ENCODE measurements around the gene PCDH1.

PCDH1 gene

DNA sequence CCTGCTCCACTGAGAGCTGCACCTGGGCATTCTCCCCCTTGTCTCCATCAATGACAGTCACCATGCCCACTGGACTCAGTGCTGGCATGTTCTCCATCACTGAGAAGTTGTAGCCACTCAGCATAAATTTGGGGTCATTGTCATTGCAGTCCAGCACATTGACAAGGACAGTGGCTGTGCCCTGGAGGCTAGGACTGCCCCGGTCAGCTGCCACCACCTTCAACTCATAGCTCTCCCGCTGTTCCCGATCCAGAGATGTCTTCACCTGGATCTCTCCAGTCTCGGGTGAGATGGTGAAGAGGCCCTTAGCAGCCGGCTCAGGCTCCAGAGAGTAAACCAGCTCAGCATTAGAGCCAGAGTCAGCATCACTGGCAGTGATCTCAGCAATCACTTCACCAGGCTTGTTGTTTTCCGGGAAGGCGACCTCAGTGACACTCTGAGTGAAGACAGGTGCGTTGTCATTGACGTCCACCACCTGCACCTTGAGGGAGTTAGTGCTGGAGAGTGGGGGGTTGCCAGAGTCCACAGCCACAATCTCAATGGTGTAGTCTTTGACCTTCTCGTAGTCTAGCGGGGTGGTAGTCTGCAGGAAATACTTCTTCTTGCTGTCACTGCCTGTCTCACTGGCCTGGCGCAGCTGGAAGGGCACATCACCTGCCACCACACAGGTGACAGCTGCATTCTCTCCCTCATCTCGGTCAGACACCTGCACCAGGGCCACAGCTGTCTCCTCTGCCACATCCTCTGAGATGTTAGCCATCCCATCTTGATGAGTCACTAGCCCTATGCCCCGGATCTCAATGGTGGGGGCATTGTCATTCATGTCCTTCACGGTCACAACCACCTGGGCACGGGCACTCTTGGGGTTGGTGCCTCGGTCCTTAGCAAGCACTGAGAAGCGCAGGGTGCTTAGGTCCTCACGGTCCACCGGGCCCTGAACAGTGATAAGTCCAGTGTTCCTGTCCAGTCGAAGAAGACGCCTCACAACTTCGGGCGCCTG, 13.5 kb downstream of the PCDH1 start:
- H3K4me1 ChIP-seq (ENCODE audit: control extremely low read depth in 1 of 4, control insufficient read depth in 4 of 4, insufficient read depth in 4 of 4, low read length in 3 of 4) = no peaks in the 10 kb centered on the region
- no peak overlapping the region for H3K4me3 ChIP-seq (ENCODE audit: control insufficient read depth in 1 of 7, extremely low read depth in 1 of 7, insufficient read depth in 4 of 7, low read depth in 2 of 7, low read length in 6 of 7)
- ChIA-PET CTCF (interaction anchor here (1.6 kb wide), 1 partner anchor 14 kb away, joined by 6 read pairs; the partner anchor contains the start of gene PCDH1), POLR2A (interaction anchor here (0.6 kb wide), 1 partner anchor 9 kb away, joined by 3 read pairs; no protein-coding TSS in a partner anchor)
- H3K9me3 ChIP-seq (ENCODE audit: control extremely low read depth in 1 of 5, control insufficient read depth in 4 of 5, insufficient read depth in 2 of 5, low read depth in 1 of 5, low read length in 4 of 5) = no peaks in the 10 kb centered on the region
- 96% methylated on average over 22 of the region's 24 CpGs for WGBS (ENCODE audit: insufficient coverage)
- no peaks in the 10 kb centered on the region for H3K36me3 ChIP-seq (ENCODE audit: control insufficient read depth in 4 of 4, insufficient read depth in 4 of 4, low read length in 3 of 4)
- no peak for DNase-seq
- peaks cover 0 to 25% (median 9%) of the 10 kb centered on the region in 5 experiments for H3K27me3 ChIP-seq (replicated peaks in 2 of 5; ENCODE audit: control insufficient read depth in 4 of 5, insufficient read depth in 5 of 5, low read length in 4 of 5)
- H3K27ac ChIP-seq (ENCODE audit: insufficient read depth in 1 of 2, low read depth in 1 of 2, low read length in 2 of 2, poor library complexity in 1 of 2, severe bottlenecking in 2 of 2) = no peak overlapping the region

DNA sequence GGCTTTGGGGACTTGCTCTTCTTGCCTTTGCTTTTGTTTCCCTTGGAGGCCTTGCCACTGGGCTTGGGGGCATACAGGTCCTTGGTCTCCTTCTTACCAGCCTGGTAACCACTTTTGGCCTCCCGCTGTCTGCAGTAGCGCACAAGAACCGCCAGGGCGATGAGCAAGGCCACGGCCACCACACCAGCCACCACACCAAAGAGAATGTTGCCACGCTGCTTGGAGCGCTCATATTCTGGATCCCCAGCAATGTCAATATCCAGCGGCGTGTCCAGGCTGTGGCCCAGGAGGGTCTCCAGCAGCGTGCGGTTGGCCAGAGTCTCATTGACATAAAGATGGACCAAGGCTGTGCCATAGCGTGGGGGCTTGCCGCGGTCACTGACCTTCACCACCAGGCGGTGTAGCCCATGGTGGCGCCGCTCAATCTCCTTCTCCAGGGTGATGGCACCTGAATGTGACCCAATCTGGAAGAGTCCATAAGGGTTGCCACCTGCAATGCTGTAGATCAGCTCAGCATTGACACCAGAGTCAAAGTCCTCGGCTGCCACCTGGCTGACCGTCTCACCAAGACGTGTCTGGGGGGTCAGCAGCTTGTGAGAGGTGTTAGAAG, 14.5 kb downstream of the PCDH1 start:
- ChIA-PET CTCF (interaction anchor here (1.6 kb wide), 1 partner anchor 15 kb away, joined by 6 read pairs; the partner anchor contains the start of gene PCDH1), POLR2A (no interaction called here)
- no peaks in the 10 kb centered on the region for H3K4me1 ChIP-seq (ENCODE audit: control extremely low read depth in 1 of 4, control insufficient read depth in 4 of 4, insufficient read depth in 4 of 4, low read length in 3 of 4)
- H3K36me3 ChIP-seq (ENCODE audit: control insufficient read depth in 4 of 4, insufficient read depth in 4 of 4, low read length in 3 of 4) = no peaks in the 10 kb centered on the region
- no peak for DNase-seq
- no peak overlapping the region for H3K27ac ChIP-seq (ENCODE audit: insufficient read depth in 1 of 2, low read depth in 1 of 2, low read length in 2 of 2, poor library complexity in 1 of 2, severe bottlenecking in 2 of 2)
- no peaks in the 10 kb centered on the region for H3K9me3 ChIP-seq (ENCODE audit: control extremely low read depth in 1 of 5, control insufficient read depth in 4 of 5, insufficient read depth in 2 of 5, low read depth in 1 of 5, low read length in 4 of 5)
- WGBS (ENCODE audit: insufficient coverage) = over 99% methylated on average over 17 of the region's 20 CpGs
- H3K27me3 ChIP-seq (replicated peaks in 2 of 5; ENCODE audit: control insufficient read depth in 4 of 5, insufficient read depth in 5 of 5, low read length in 4 of 5) = peaks cover 0 to 26% (median 12%) of the 10 kb centered on the region in 5 experiments
- H3K4me3 ChIP-seq (ENCODE audit: control insufficient read depth in 1 of 7, extremely low read depth in 1 of 7, insufficient read depth in 4 of 7, low read depth in 2 of 7, low read length in 6 of 7) = no peak overlapping the region

GRCh38 chr5:141862936-141863543, 15.2 kb downstream of the PCDH1 start:
- no peaks in the 10 kb centered on the region for H3K36me3 ChIP-seq (ENCODE audit: control insufficient read depth in 4 of 4, insufficient read depth in 4 of 4, low read length in 3 of 4)
- WGBS (ENCODE audit: insufficient coverage) = 98% methylated on average over 11 of the region's 16 CpGs

DNA sequence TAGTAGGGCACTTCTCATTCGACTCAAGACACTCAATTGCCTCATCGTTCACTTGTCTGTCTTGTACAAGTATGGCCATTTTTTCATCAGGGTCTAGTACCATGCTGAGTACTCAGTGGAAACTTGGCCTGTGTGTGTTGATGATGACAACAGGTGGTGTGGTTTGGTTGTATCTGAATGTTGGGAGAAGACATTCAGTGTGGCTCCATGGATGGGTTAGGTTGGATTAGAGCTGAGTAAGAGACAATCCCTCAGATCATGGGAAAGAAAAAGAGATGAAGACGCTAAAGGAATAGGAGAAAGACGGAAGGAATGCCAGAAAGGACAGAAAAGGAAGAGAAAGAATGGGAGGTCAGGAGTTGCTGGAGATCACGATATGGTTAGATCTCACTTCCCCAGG, 17.0 kb downstream of the PCDH1 start:
- Histone ChIP-seq H3K27ac (ENCODE audit: insufficient read depth in 1 of 2, low read depth in 1 of 2, low read length in 2 of 2, poor library complexity in 1 of 2, severe bottlenecking in 2 of 2) (no peak overlapping the region), H3K4me3 (ENCODE audit: control insufficient read depth in 1 of 7, extremely low read depth in 1 of 7, insufficient read depth in 4 of 7, low read depth in 2 of 7, low read length in 6 of 7) (no peak overlapping the region), H3K9me3 (ENCODE audit: control extremely low read depth in 1 of 5, control insufficient read depth in 4 of 5, insufficient read depth in 2 of 5, low read depth in 1 of 5, low read length in 4 of 5) (no peaks in the 10 kb centered on the region), H3K4me1 (ENCODE audit: control extremely low read depth in 1 of 4, control insufficient read depth in 4 of 4, insufficient read depth in 4 of 4, low read length in 3 of 4) (no peaks in the 10 kb centered on the region), H3K36me3 (ENCODE audit: control insufficient read depth in 4 of 4, insufficient read depth in 4 of 4, low read length in 3 of 4) (no peaks in the 10 kb centered on the region), H3K27me3 (replicated peaks in 2 of 5; ENCODE audit: control insufficient read depth in 4 of 5, insufficient read depth in 5 of 5, low read length in 4 of 5) (peaks cover 0 to 33% (median 11%) of the 10 kb centered on the region in 5 experiments)
- POLR2A ChIA-PET = no interaction called here
- WGBS (ENCODE audit: insufficient coverage) = 100% methylated on average over 3 of the region's 5 CpGs
- CTCF ChIA-PET = interaction anchor here (0.9 to 1.5 kb wide), 3 partner anchors 9 to 100 kb away, joined by 3 to 5 read pairs (median 3); no protein-coding TSS in a partner anchor
- DNase-seq = no peak

More at GRCh38 chr5:141862936-141863543, 15.2 kb downstream of the PCDH1 start:
- H3K4me3 ChIP-seq (ENCODE audit: control insufficient read depth in 1 of 7, extremely low read depth in 1 of 7, insufficient read depth in 4 of 7, low read depth in 2 of 7, low read length in 6 of 7) = no peak overlapping the region
- no peaks in the 10 kb centered on the region for H3K9me3 ChIP-seq (ENCODE audit: control extremely low read depth in 1 of 5, control insufficient read depth in 4 of 5, insufficient read depth in 2 of 5, low read depth in 1 of 5, low read length in 4 of 5)
- no peak for DNase-seq
- no peaks in the 10 kb centered on the region for H3K4me1 ChIP-seq (ENCODE audit: control extremely low read depth in 1 of 4, control insufficient read depth in 4 of 4, insufficient read depth in 4 of 4, low read length in 3 of 4)
- H3K27me3 ChIP-seq (replicated peaks in 2 of 5; ENCODE audit: control insufficient read depth in 4 of 5, insufficient read depth in 5 of 5, low read length in 4 of 5) = peaks cover 0 to 33% (median 13%) of the 10 kb centered on the region in 5 experiments
- POLR2A ChIA-PET = no interaction called here
- no peak overlapping the region for H3K27ac ChIP-seq (ENCODE audit: insufficient read depth in 1 of 2, low read depth in 1 of 2, low read length in 2 of 2, poor library complexity in 1 of 2, severe bottlenecking in 2 of 2)
- CTCF ChIA-PET = no interaction called here

DNA sequence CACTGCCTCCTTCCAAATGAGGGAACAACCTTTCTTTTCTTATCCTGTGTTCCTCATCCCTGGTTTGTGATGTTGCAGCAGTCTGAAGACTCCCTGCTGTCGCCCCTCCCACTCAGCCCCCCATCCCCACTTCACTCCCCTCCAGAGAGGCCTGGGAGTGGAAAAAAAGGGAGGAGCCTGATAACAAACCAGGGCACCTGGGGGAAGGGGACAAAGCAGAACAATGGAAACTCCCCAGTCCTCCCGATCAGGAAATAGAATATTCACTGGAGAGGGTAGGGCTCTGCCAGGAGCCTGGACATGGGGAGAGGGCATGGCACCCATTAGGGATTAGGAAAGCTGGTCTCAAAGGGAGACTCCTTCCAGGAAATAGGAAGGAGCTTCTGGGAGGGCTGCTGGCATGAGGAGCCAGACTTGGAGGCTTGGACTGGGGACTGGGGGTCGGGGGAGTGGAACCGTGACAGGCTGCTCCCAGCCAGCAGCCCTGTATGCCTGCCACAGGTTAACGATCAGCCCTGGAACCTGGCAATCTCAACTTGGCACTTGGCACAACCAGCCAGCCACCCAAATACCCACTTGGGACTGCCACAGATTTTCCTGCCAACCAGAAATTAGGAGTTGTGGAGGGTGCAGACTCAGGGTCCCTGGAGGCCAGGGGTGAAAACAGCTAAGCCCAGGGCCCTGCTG, 20.0 kb downstream of the PCDH1 start:
- H3K27me3 ChIP-seq (replicated peaks in 2 of 5; ENCODE audit: control insufficient read depth in 4 of 5, insufficient read depth in 5 of 5, low read length in 4 of 5) = peaks cover 0 to 33% (median 11%) of the 10 kb centered on the region in 5 experiments
- H3K9me3 ChIP-seq (ENCODE audit: control extremely low read depth in 1 of 5, control insufficient read depth in 4 of 5, insufficient read depth in 2 of 5, low read depth in 1 of 5, low read length in 4 of 5) = no peaks in the 10 kb centered on the region
- H3K36me3 ChIP-seq (ENCODE audit: control insufficient read depth in 4 of 4, insufficient read depth in 4 of 4, low read length in 3 of 4) = no peaks in the 10 kb centered on the region
- DNase-seq = no peak
- ChIA-PET CTCF (interaction anchor here (0.6 to 1.5 kb wide), 6 partner anchors 11 to 103 kb away, joined by 3 to 8 read pairs (median 3); no protein-coding TSS in a partner anchor), POLR2A (no interaction called here)
- H3K27ac ChIP-seq (ENCODE audit: insufficient read depth in 1 of 2, low read depth in 1 of 2, low read length in 2 of 2, poor library complexity in 1 of 2, severe bottlenecking in 2 of 2) = no peak overlapping the region
- no peak overlapping the region for H3K4me3 ChIP-seq (ENCODE audit: control insufficient read depth in 1 of 7, extremely low read depth in 1 of 7, insufficient read depth in 4 of 7, low read depth in 2 of 7, low read length in 6 of 7)
- H3K4me1 ChIP-seq (ENCODE audit: control extremely low read depth in 1 of 4, control insufficient read depth in 4 of 4, insufficient read depth in 4 of 4, low read length in 3 of 4) = no peaks in the 10 kb centered on the region
- WGBS (ENCODE audit: insufficient coverage) = 80% methylated on average over 3 of the region's 5 CpGs

GRCh38 chr5:141857226-141857625, 21.0 kb downstream of the PCDH1 start:
- Histone ChIP-seq H3K36me3 (ENCODE audit: control insufficient read depth in 4 of 4, insufficient read depth in 4 of 4, low read length in 3 of 4) (no peaks in the 10 kb centered on the region), H3K27me3 (replicated peaks in 2 of 5; ENCODE audit: control insufficient read depth in 4 of 5, insufficient read depth in 5 of 5, low read length in 4 of 5) (peaks cover 0 to 27% (median 11%) of the 10 kb centered on the region in 5 experiments), H3K4me3 (ENCODE audit: control insufficient read depth in 1 of 7, extremely low read depth in 1 of 7, insufficient read depth in 4 of 7, low read depth in 2 of 7, low read length in 6 of 7) (no peak overlapping the region), H3K4me1 (ENCODE audit: control extremely low read depth in 1 of 4, control insufficient read depth in 4 of 4, insufficient read depth in 4 of 4, low read length in 3 of 4) (no peaks in the 10 kb centered on the region), H3K9me3 (ENCODE audit: control extremely low read depth in 1 of 5, control insufficient read depth in 4 of 5, insufficient read depth in 2 of 5, low read depth in 1 of 5, low read length in 4 of 5) (no peaks in the 10 kb centered on the region), H3K27ac (ENCODE audit: insufficient read depth in 1 of 2, low read depth in 1 of 2, low read length in 2 of 2, poor library complexity in 1 of 2, severe bottlenecking in 2 of 2) (no peak overlapping the region)
- no peak for DNase-seq
- ChIA-PET CTCF (interaction anchor here (1.1 to 1.5 kb wide), 2 partner anchors 12 to 104 kb away, joined by 3 to 4 read pairs; no protein-coding TSS in a partner anchor), POLR2A (no interaction called here)
- WGBS (ENCODE audit: insufficient coverage) = 94% methylated on average over 8 of the region's 12 CpGs

Measured in common myeloid progenitor, CD34-positive (primary cell).